ENCODE data around the gene POLRMT.

DNA sequence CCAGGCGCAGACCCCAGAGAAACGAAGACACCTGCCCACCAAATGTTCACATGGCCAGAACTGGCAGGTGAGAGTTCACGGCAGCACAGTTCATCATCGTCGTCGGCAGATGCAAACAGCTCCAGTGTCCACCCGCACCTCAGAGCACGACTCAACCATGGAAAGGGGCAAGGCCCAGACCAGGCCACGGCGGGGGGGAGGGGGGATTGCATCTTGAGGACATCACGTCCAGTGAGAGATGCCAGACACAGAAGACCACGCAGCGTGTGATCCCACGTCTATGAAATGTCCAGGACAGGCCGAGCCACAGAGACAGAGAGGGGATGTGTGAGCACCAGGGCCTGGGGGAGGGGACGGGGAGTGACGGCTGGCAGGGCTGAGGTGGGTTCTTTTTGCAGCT is 22.4 kb upstream of the POLRMT start:
- no peak for TF ChIP-seq ELF4 (IDR thresholded peaks at IDR 0.05)
- no peak for TF ChIP-seq ZNF384 (IDR thresholded peaks at IDR 0.05)
- no peak for TF ChIP-seq LEF1 (IDR thresholded peaks at IDR 0.05; ENCODE audit: borderline replicate concordance)
- no peak for TF ChIP-seq TARDBP (IDR thresholded peaks at IDR 0.05)
- no peak for TF ChIP-seq BHLHE40 (IDR thresholded peaks at IDR 0.05; ENCODE audit: borderline replicate concordance)
- no peak for TF ChIP-seq SUZ12 (IDR thresholded peaks at IDR 0.05)
- no peak for TF ChIP-seq L3MBTL2 (conservative IDR thresholded peaks at IDR 0.05)
- no peak for TF ChIP-seq FOXK2 (IDR thresholded peaks at IDR 0.05)
- no peak for TF ChIP-seq HDGF (IDR thresholded peaks at IDR 0.05; ENCODE audit: borderline replicate concordance)
- no peak for TF ChIP-seq SP1 (IDR thresholded peaks at IDR 0.05)
- no peak for TF ChIP-seq PKNOX1 (IDR thresholded peaks at IDR 0.05)
- no peak for TF ChIP-seq ARNT (IDR thresholded peaks at IDR 0.05)
- no peak for TF ChIP-seq NFRKB (IDR thresholded peaks at IDR 0.05)

Data from HEK293T (cell line).